Inferior parietal cortex (tissue), 1 donor: Measurements from ENCODE around the gene SLC38A10.

Experiments
- DNase-seq: peaks from one replicate; pipeline ENCODE4 v3.0.0-alpha.2; 2016; ENCODE audit errors: extremely low spot score

The SLC38A10 gene

GRCh38 chr17:81254955-81255717, 40.0 kb downstream of the SLC38A10 start:
- DNase-seq: no peak

DNA sequence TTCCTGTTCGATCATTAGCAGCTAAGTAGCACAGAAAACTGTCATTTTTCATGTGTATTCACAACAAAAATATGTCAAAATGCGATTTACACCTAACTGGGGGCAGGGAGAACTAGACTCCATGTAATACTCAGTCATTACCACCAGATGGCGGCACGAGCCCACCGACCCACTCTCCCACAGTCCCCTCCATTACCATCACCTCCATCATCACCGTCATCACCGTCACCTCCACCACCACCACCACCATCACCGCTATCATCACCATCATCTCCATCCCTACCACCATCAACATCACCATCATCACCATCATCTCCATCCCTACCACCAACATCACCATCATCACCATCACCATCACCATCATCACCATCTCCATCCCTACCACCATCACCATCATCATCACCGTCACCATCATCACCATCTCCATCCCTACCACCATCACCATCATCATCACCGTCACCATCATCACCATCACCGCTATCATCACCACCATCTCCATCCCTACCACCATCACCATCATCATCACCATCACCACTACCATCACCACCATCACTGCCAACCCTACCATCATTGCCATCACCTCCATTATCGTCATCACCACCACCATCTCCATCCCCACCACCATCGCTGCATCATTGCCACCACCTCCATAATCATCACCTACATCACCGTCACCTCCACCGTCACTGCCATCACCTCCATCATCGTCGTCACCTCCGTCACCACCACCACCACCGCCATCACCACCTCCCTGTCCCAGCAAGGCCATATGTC, 41.6 kb downstream of the SLC38A10 start:
- peak; percentile 67 for DNase-seq

DNA sequence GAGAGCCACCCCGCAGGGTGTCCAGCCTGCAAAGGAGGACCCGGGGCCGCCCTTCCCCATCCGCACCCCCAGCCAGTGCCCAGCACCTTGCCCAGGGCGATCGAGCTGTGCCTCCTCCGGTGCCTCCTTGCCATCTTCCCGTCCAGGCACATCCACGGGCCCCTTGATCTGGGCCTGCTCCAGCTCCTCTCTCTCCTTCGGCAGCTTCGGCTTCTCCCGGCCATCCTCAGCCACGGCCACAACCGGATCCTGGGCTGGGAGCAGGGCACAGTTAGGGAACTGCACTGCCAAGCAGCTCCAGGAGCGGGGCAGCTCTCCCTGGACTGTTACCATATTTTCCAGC, 42.1 kb downstream of the SLC38A10 start:
- no peak for DNase-seq

GRCh38 chr17:81252326-81252986, 42.7 kb downstream of the SLC38A10 start:
- DNase-seq: no peak

GRCh38 chr17:81251709-81252301, 43.3 kb downstream of the SLC38A10 start:
- no peak for DNase-seq

GRCh38 chr17:81251094-81251708, 43.9 kb downstream of the SLC38A10 start:
- DNase-seq: no peak

GRCh38 chr17:81250286-81251093, 44.6 kb downstream of the SLC38A10 start:
- DNase-seq: no peak

- DNase-seq: no peak
Measured at GRCh38 chr17:81249223-81250040, 45.7 kb downstream of the SLC38A10 start.

GRCh38 chr17:81248649-81249048, 46.5 kb downstream of the SLC38A10 start:
- DNase-seq: no peak

GRCh38 chr17:81247339-81247990, 47.6 kb downstream of the SLC38A10 start:
- no peak for DNase-seq

- no peak for DNase-seq
Measured at GRCh38 chr17:81246679-81247338, 48.3 kb downstream of the SLC38A10 start.

DNA sequence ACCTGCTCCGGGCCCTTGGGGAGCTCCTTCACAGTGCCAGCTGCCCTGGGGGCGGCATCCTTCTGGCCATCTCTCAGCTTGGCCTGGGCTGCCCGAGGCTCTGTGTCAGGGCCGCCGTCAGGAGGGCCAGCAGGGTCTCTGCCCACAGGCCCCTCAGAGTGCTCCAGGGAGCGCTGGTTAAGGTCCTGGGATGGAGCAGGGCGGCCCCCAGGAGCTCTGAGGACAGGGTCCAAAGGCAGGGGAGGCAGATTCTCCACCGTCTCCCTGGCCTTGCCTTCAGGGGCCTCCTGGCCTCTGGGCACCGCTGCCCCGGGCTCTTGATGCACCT, 48.8 kb downstream of the SLC38A10 start:
- no peak for DNase-seq

GRCh38 chr17:81245665-81246342, 49.3 kb downstream of the SLC38A10 start:
- DNase-seq: no peak

DNA sequence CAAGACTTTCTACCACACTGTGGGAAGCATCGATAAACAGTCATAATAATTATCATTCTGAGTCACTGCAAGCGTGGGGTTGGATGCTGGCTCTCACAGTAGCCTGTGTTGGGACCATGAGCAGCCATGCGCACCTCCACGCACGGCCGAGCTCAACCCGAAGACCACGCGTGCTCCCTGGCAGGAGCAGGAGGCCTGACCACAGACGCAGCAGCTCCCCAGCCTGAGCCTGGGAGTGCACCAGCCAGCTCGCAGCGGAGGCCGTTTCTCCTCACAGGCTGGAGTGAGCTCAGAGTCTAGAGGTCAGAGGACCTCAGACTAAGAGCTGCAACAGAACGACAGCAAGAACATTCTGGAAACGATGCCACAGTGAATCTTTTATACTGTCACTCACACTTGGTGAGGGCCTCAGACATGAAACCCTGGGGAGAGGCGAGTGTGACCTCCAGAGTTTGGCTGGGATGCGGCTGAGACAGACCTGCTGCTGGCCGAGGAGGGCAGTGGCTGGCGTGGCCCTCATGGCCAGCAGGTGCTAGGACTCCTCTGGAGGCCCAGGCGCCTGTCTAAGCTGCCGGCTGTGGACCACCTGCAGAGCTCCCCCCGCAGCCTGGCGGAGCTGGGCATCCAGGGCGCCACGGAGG, 50.0 kb downstream of the SLC38A10 start:
- DNase-seq: no peak

GRCh38 chr17:81244358-81245023, 50.6 kb downstream of the SLC38A10 start:
- no peak for DNase-seq

- DNase-seq: no peak
Measured at GRCh38 chr17:81243333-81243664, 51.8 kb downstream of the SLC38A10 start.

DNA sequence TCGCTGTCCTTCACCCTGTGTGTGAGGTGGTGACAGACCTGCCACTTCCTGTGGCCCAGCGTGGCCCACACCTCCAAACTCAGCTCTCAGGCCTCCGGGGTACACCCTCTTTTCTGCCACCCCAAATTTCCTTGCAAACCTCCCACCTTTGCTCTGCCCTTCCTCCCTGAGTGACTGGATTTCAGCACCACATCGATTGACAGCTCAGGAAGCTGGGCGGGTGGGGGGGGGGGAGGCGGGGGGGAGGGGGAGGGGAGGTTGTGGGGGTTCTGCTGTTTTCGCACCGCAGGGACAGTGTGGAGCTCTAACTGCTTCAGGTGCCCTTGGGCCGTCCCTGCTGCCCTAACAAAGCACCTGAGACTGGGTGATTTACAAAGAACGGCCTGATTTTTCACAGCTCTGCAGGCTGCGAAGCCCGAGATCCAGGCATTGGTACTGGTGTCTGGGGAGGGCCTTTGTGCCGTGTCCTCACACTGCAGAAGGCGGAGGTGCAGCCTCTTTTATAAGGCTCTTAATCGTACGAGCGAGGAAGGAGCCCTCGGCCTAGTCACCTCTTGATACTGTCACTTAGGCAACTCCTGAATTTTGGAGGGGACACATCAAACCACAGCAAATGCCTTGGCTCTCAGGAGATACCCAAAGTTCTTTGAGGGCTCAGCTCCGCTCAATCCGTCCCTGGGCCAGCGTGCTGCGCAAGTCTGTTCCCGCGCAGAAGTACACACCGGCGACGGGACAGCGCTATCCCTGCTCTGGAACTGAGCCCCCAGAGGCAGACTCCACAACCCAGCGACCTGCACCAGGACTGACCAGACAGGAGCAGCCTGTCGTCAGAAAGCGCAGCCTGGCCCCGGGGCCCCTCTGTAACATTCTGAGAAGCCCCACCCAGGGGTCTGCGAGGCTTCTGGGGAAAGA, 52.4 kb downstream of the SLC38A10 start:
- no peak for DNase-seq
